DOHH2 (cell line): Measurements from ENCODE around the gene APBB3.

Source experiments
- H3F3A ChIP-seq: fragments of 200-600 bp; sonication (generic), shearing (Covaris generic); 2 replicates; pipeline ENCODE4 v1.6.0; 2016; ENCODE audit warnings: antibody characterized with exemption, mild to moderate bottlenecking; ENCODE audit not compliant: control insufficient read depth, insufficient read depth
- H3K27ac ChIP-seq: fragments of 200-600 bp; sonication (generic); 2 replicates; pipeline ENCODE4 v1.5.1; 2014; ENCODE audit warnings: low read depth, mild to moderate bottlenecking, low read length, moderate library complexity
- H3K27me3 ChIP-seq: fragments of 200-600 bp; sonication (generic); 2 replicates; pipeline ENCODE4 v1.6.1; 2014; ENCODE audit warnings: mild to moderate bottlenecking, low read length, mixed read lengths; ENCODE audit not compliant: control insufficient read depth
- H3K36me3 ChIP-seq: fragments of 200-600 bp; sonication (generic); 2 replicates; pipeline ENCODE4 v1.6.1; 2014; ENCODE audit warnings: mild to moderate bottlenecking, low read length, moderate library complexity, mixed read lengths; ENCODE audit not compliant: control insufficient read depth
- H3K4me1 ChIP-seq: fragments of 200-600 bp; sonication (generic); 2 replicates; pipeline ENCODE4 v1.6.1; 2014; ENCODE audit warnings: mild to moderate bottlenecking, low read length, mixed read lengths; ENCODE audit not compliant: control insufficient read depth
- H3K4me2 ChIP-seq: fragments of 200-600 bp; sonication (generic); 2 replicates; pipeline ENCODE4 v1.6.0; 2014; ENCODE audit warnings: mild to moderate bottlenecking, low read length, moderate library complexity
- H3K4me3 ChIP-seq: fragments of 200-600 bp; sonication (generic); 2 replicates; pipeline ENCODE4 v1.5.1; 2014; ENCODE audit warnings: mild to moderate bottlenecking, low read length, mixed read lengths
- H3K79me2 ChIP-seq: fragments of 200-600 bp; sonication (generic); 2 replicates; pipeline ENCODE4 v1.6.1; 2014; ENCODE audit warnings: mild to moderate bottlenecking, low read length, mixed read lengths; ENCODE audit not compliant: control insufficient read depth
- H3K9me2 ChIP-seq: fragments of 200-600 bp; sonication (generic); replicated peaks from 2 replicates; pipeline ENCODE4 v1.6.1; 2014; ENCODE audit warnings: mild to moderate bottlenecking, low read length, mixed read lengths; ENCODE audit not compliant: control insufficient read depth
- H3K9me3 ChIP-seq: fragments of 200-600 bp; sonication (generic); 2 replicates; pipeline ENCODE4 v1.6.1; 2014; ENCODE audit warnings: antibody characterized with exemption, low read length, mixed read lengths; ENCODE audit not compliant: control insufficient read depth, insufficient read depth
- H4K20me1 ChIP-seq: fragments of 200-600 bp; sonication (generic); 2 replicates; pipeline ENCODE4 v1.6.0; 2014; ENCODE audit warnings: low read depth, mild to moderate bottlenecking, antibody characterized with exemption, low read length, moderate library complexity; ENCODE audit not compliant: control insufficient read depth, insufficient read depth
- CTCF ChIP-seq: fragments of 200-600 bp; sonication (generic); IDR thresholded peaks from one replicate; pipeline ENCODE4 v1.5.1; 2014; ENCODE audit warnings: antibody characterized with exemption, mild to moderate bottlenecking, low read depth, low read length; ENCODE audit not compliant: poor library complexity, severe bottlenecking
- EZH2phosphoT487 ChIP-seq: fragments of 200-600 bp; sonication (generic); IDR thresholded peaks from 2 replicates; pipeline ENCODE4 v1.6.1; 2017; ENCODE audit warnings: borderline replicate concordance, mild to moderate bottlenecking, antibody characterized with exemption, low read length, moderate library complexity, mixed read lengths

APBB3 gene

GRCh38 chr5:140563596-140563995, 802 bp downstream of the APBB3 start:
- TF ChIP-seq EZH2phosphoT487 (no peak), CTCF (no peak)
- Histone ChIP-seq H3K79me2 (peaks cover 35% of the 10 kb centered on the region), H3K4me1 (peaks cover 23% of the 10 kb centered on the region), H4K20me1 (no peaks in the 10 kb centered on the region), H3F3A (no peaks in the 10 kb centered on the region), H3K9me3 (no peaks in the 10 kb centered on the region), H3K27ac (no peak overlapping the region), H3K9me2 (no peaks in the 10 kb centered on the region), H3K27me3 (no peaks in the 10 kb centered on the region), H3K36me3 (peaks cover 35% of the 10 kb centered on the region), H3K4me2 (peak overlapping the region; percentile 92), H3K4me3 (peak overlapping the region; percentile 94)

GRCh38 chr5:140561753-140562523, 2.5 kb downstream of the APBB3 start:
- Histone ChIP-seq H3K9me3 (no peaks in the 10 kb centered on the region), H3K27me3 (no peaks in the 10 kb centered on the region), H3K4me3 (no peak overlapping the region), H3K27ac (no peak overlapping the region), H3K36me3 (peaks cover 21% of the 10 kb centered on the region), H3F3A (no peaks in the 10 kb centered on the region), H3K9me2 (no peaks in the 10 kb centered on the region), H3K79me2 (peaks cover 37% of the 10 kb centered on the region), H3K4me1 (peaks cover 32% of the 10 kb centered on the region), H3K4me2 (no peak overlapping the region), H4K20me1 (no peaks in the 10 kb centered on the region)
- TF ChIP-seq EZH2phosphoT487 (no peak), CTCF (no peak)

- no peak for TF ChIP-seq CTCF
- no peak for TF ChIP-seq EZH2phosphoT487
- Histone ChIP-seq H3K4me2 (no peak overlapping the region), H3K27me3 (no peaks in the 10 kb centered on the region), H3K9me2 (no peaks in the 10 kb centered on the region), H3K9me3 (no peaks in the 10 kb centered on the region), H3K27ac (no peak overlapping the region), H3K36me3 (peaks cover 21% of the 10 kb centered on the region), H3F3A (no peaks in the 10 kb centered on the region), H3K79me2 (peaks cover 37% of the 10 kb centered on the region), H3K4me3 (no peak overlapping the region), H4K20me1 (no peaks in the 10 kb centered on the region), H3K4me1 (peaks cover 31% of the 10 kb centered on the region)
Measured at GRCh38 chr5:140560227-140560626, 4.2 kb downstream of the APBB3 start.
